CD14-positive monocyte (primary cell): Measurements from ENCODE around the gene KIF21A. TPM values are rescaled to one million over a fixed set of nuclear protein-coding genes. Genes with fewer than 3 reads are reported as not detected.

ENCODE experiments used
- DNase-seq, 3 donors: peaks; one replicate each; pipeline ENCODE4 v3.0.0-alpha.2; 2011 to 2022
- H2AFZ ChIP-seq: 2 replicates; pipeline ENCODE4 v1.6.0; 2012; ENCODE audit warnings: mild to moderate bottlenecking, low read depth, low read length, inconsistent platforms; ENCODE audit not compliant: insufficient read depth, poor library complexity, severe bottlenecking
- H3K27ac ChIP-seq, 2 donors: 1 replicate in 1 of 2; 2 replicates in 1 of 2; pipeline ENCODE4 v1.5.1; 2012 to 2013; ENCODE audit warnings: low read length in 2 of 2, control low read depth in 1 of 2, inconsistent platforms in 1 of 2, low read depth in 1 of 2, mild to moderate bottlenecking in 1 of 2
- H3K27me3 ChIP-seq, 2 donors: one replicate each; pipeline versions ENCODE4 v1.6.0 to v1.6.1; 2011 to 2013; ENCODE audit warnings: low read length in 2 of 2; ENCODE audit not compliant: control insufficient read depth in 2 of 2, insufficient read depth in 2 of 2
- H3K36me3 ChIP-seq, 2 donors: replicated peaks in 1 of 2; 1 replicate in 1 of 2; 2 replicates in 1 of 2; pipeline versions ENCODE4 v1.5.1 to v1.6.1; 2012 to 2013; ENCODE audit warnings: low read length in 2 of 2, control low read depth in 1 of 2, inconsistent platforms in 1 of 2, mild to moderate bottlenecking in 1 of 2; ENCODE audit not compliant: insufficient read depth in 2 of 2, control insufficient read depth in 1 of 2
- H3K4me1 ChIP-seq, 2 donors: 1 replicate in 1 of 2; 2 replicates in 1 of 2; pipeline versions ENCODE4 v1.5.1 to v1.6.1; 2012 to 2013; ENCODE audit warnings: low read length in 2 of 2, control low read depth in 1 of 2, inconsistent platforms in 1 of 2, mild to moderate bottlenecking in 1 of 2, moderate library complexity in 1 of 2; ENCODE audit not compliant: insufficient read depth in 2 of 2, control insufficient read depth in 1 of 2
- H3K4me2 ChIP-seq: replicated peaks from 2 replicates; pipeline ENCODE3; 2012; ENCODE audit warnings: low read length, moderate library complexity, mild to moderate bottlenecking; ENCODE audit not compliant: poor library complexity, severe bottlenecking; ENCODE audit errors: extremely low read depth
- H3K4me3 ChIP-seq, 3 experiments: fragments of 200-600 bp in 1 of 3; sonication (generic) in 1 of 3; replicated peaks in 1 of 3; 1 replicate in 2 of 3; 2 replicates in 1 of 3; pipeline ENCODE4 v1.5.1; 2011 to 2013; ENCODE audit warnings: low read length in 3 of 3, mild to moderate bottlenecking in 3 of 3, control low read depth in 2 of 3, low read depth in 2 of 3, inconsistent platforms in 1 of 3, moderate library complexity in 1 of 3
- H3K79me2 ChIP-seq: 2 replicates; pipeline ENCODE4 v1.6.0; 2012; ENCODE audit warnings: mild to moderate bottlenecking, control low read depth, inconsistent platforms, low read length, moderate library complexity; ENCODE audit not compliant: insufficient read depth
- H3K9ac ChIP-seq: 2 replicates; pipeline ENCODE4 v1.6.0; 2017; ENCODE audit warnings: low read length, mild to moderate bottlenecking; ENCODE audit not compliant: insufficient read depth, poor library complexity, severe bottlenecking
- H3K9me3 ChIP-seq, 2 donors: replicated peaks in 1 of 2; 1 replicate in 1 of 2; 2 replicates in 1 of 2; pipeline versions ENCODE4 v1.5.1 to v1.6.1; 2012 to 2013; ENCODE audit warnings: low read length in 2 of 2, control low read depth in 1 of 2; ENCODE audit not compliant: control insufficient read depth in 1 of 2, insufficient read depth in 1 of 2
- H4K20me1 ChIP-seq: 2 replicates; pipeline ENCODE4 v1.6.0; 2012; ENCODE audit warnings: mild to moderate bottlenecking, low read length, control low read depth, moderate library complexity; ENCODE audit not compliant: insufficient read depth
- H3K27ac Mint-ChIP-seq, 7 donors: one replicate each; pipeline ENCODE4 v1.8.0; 2020; ENCODE audit warnings: mild to moderate bottlenecking in 7 of 7, mixed read lengths in 7 of 7, moderate library complexity in 6 of 7, inconsistent platforms in 2 of 7
- H3K27me3 Mint-ChIP-seq, 3 donors: one replicate each; pipeline ENCODE4 v1.8.0; 2021 to 2022; ENCODE audit warnings: low read depth in 3 of 3, mild to moderate bottlenecking in 3 of 3, mixed read lengths in 3 of 3, moderate library complexity in 3 of 3, inconsistent platforms in 1 of 3
- H3K36me3 Mint-ChIP-seq, 2 donors: one replicate each; pipeline ENCODE4 v1.8.0; 2020; ENCODE audit warnings: mixed read lengths in 2 of 2, inconsistent platforms in 1 of 2, mild to moderate bottlenecking in 1 of 2
- H3K4me1 Mint-ChIP-seq: one replicate; pipeline ENCODE4 v1.8.0; 2020; ENCODE audit warnings: mild to moderate bottlenecking, mixed read lengths
- H3K4me3 Mint-ChIP-seq, 2 donors: one replicate each; pipeline ENCODE4 v1.8.0; 2020; ENCODE audit warnings: mild to moderate bottlenecking in 2 of 2, mixed read lengths in 2 of 2, moderate library complexity in 1 of 2
- H3K9me3 Mint-ChIP-seq, 7 donors: one replicate each; pipeline ENCODE4 v1.8.0; 2020 to 2022; ENCODE audit warnings: mixed read lengths in 7 of 7, mild to moderate bottlenecking in 6 of 7, moderate library complexity in 6 of 7, inconsistent platforms in 2 of 7
- CTCF ChIP-seq: fragments of 200-600 bp; IDR thresholded peaks from one replicate; pipeline ENCODE4 v1.8.0; 2022; ENCODE audit warnings: antibody characterized with exemption, mild to moderate bottlenecking
- WGBS: methylation state at CpG from one replicate; pipeline ENCODE4 v1.1.5; 2013; ENCODE audit warnings: missing lambda C conversion rate; ENCODE audit not compliant: insufficient coverage; 5-methylcytosine and 5-hydroxymethylcytosine counted together
- intact Hi-C, 2 donors: fragments of 100-400 bp; cut with micrococcal nuclease; formaldehyde crosslinking; loops; one replicate each; pipeline versions ENCODE4 v1.15.0 to v1.15.1; 2023
- polyA plus RNA-seq, 3 donors: library from polyadenylated mRNA; depleted of rRNA in 1 of 3; unstranded in 2 of 3; stranded (reverse) in 1 of 3; fragments of 300-500 nt in 2 of 3; fragments of >200 nt in 1 of 3; fragmentation: Illumina TruSeq in 2 of 3; gene quantifications; 1 replicate in 2 of 3; 2 replicates in 1 of 3; pipeline ENCODE4 v1.2.3, GENCODE V29; 2012 to 2021

KIF21A gene
- polyA plus RNA-seq, 3 donors, result 0.03 to 0.05 TPM; not detected in 1

- H3K36me3 Mint-ChIP-seq, result no peaks in the 10 kb centered on the region
- H3K27ac Mint-ChIP-seq, result no peak overlapping the region
- no peaks in the 10 kb centered on the region for H3K27me3 Mint-ChIP-seq
- Histone ChIP-seq H3K27me3 (no peaks in the 10 kb centered on the region), H2AFZ (no peak overlapping the region), H4K20me1 (no peaks in the 10 kb centered on the region), H3K4me1 (no peaks in the 10 kb centered on the region), H3K4me3 (no peak overlapping the region), H3K4me2 (no peak overlapping the region), H3K9ac (no peak overlapping the region), H3K36me3 (no peaks in the 10 kb centered on the region), H3K27ac (no peak overlapping the region), H3K9me3 (no peaks in the 10 kb centered on the region), H3K79me2 (no peaks in the 10 kb centered on the region)
- no peak for TF ChIP-seq CTCF
- DNase-seq, result no peak
- H3K9me3 Mint-ChIP-seq, result no peaks in the 10 kb centered on the region
- H3K4me3 Mint-ChIP-seq, result no peak overlapping the region
- intact Hi-C loops, result no loop called here
- H3K4me1 Mint-ChIP-seq, result no peaks in the 10 kb centered on the region
Measured at GRCh38 chr12:39354955-39355354, 88.0 kb downstream of the KIF21A start.

GRCh38 chr12:39352471-39353017 is 90.4 kb downstream of the KIF21A start:
- Histone ChIP-seq H3K4me2 (no peak overlapping the region), H3K4me3 (no peak overlapping the region), H3K9me3 (no peaks in the 10 kb centered on the region), H3K4me1 (no peaks in the 10 kb centered on the region), H3K36me3 (no peaks in the 10 kb centered on the region), H3K27me3 (no peaks in the 10 kb centered on the region), H2AFZ (no peak overlapping the region), H3K9ac (no peak overlapping the region), H3K79me2 (no peaks in the 10 kb centered on the region), H3K27ac (no peak overlapping the region), H4K20me1 (no peaks in the 10 kb centered on the region)
- H3K4me3 Mint-ChIP-seq, result no peak overlapping the region
- H3K4me1 Mint-ChIP-seq, result no peaks in the 10 kb centered on the region
- H3K27me3 Mint-ChIP-seq, result no peaks in the 10 kb centered on the region
- no peaks in the 10 kb centered on the region for H3K9me3 Mint-ChIP-seq
- H3K27ac Mint-ChIP-seq, result no peak overlapping the region
- no peaks in the 10 kb centered on the region for H3K36me3 Mint-ChIP-seq
- TF ChIP-seq CTCF, result no peak
- intact Hi-C loops, result no loop called here
- DNase-seq, result no peak
- no CpG with 5 or more reads among the region's 3 CpGs for WGBS
